Measurements from ENCODE around the gene CPTP. TPM values are rescaled to one million over a fixed set of nuclear protein-coding genes. Genes with fewer than 3 reads are reported as not detected.

Gene CPTP
- total RNA-seq, 1 experiment from 2014 or later = 22.2 TPM

- in situ Hi-C loops (cut with HindIII; ENCODE audit: low pct_unique_long_range_greater_than_20kb, low sequenced_read_pairs) = no loop called here
- DNase-seq (ENCODE audit: low read depth, low spot score) = no peak
These were observed 21.6 kb upstream of the CPTP start for GRCh38 chr1:1302951-1303509.

GRCh38 chr1:1303736-1304135 lies 20.9 kb upstream of the CPTP start:
- DNase-seq (ENCODE audit: low read depth, low spot score) = no peak
- in situ Hi-C loops (cut with HindIII; ENCODE audit: low pct_unique_long_range_greater_than_20kb, low sequenced_read_pairs) = no loop called here

GRCh38 chr1:1304331-1305299 lies 20.0 kb upstream of the CPTP start:
- DNase-seq (ENCODE audit: low read depth, low spot score) = peak; percentile 74
- in situ Hi-C loops (cut with HindIII; ENCODE audit: low pct_unique_long_range_greater_than_20kb, low sequenced_read_pairs) = no loop called here

GRCh38 chr1:1305300-1306069 lies 19.1 kb upstream of the CPTP start:
- in situ Hi-C loops (cut with HindIII; ENCODE audit: low pct_unique_long_range_greater_than_20kb, low sequenced_read_pairs) = no loop called here
- no peak for DNase-seq (ENCODE audit: low read depth, low spot score)

GRCh38 chr1:1306070-1306660 lies 18.4 kb upstream of the CPTP start:
- no peak for DNase-seq (ENCODE audit: low read depth, low spot score)
- in situ Hi-C loops (cut with HindIII; ENCODE audit: low pct_unique_long_range_greater_than_20kb, low sequenced_read_pairs) = no loop called here

- DNase-seq (ENCODE audit: low read depth, low spot score) = no peak
- in situ Hi-C loops (cut with HindIII; ENCODE audit: low pct_unique_long_range_greater_than_20kb, low sequenced_read_pairs) = no loop called here
These were observed 17.8 kb upstream of the CPTP start for GRCh38 chr1:1306661-1307260.

GRCh38 chr1:1307261-1307922 lies 17.2 kb upstream of the CPTP start:
- in situ Hi-C loops (cut with HindIII; ENCODE audit: low pct_unique_long_range_greater_than_20kb, low sequenced_read_pairs) = no loop called here

GRCh38 chr1:1307923-1308755 lies 16.5 kb upstream of the CPTP start, which contains the start of the genes ACAP3 and PUSL1:
ACAP3 (minus strand) TSS chr1:1307930; CDS start chr1:1307815, 115 bp downstream.
PUSL1 (plus strand) TSS chr1:1308597; CDS start chr1:1308644, 47 bp downstream.
- DNase-seq (ENCODE audit: low read depth, low spot score) = peak; percentile 81
- in situ Hi-C loops (cut with HindIII; ENCODE audit: low pct_unique_long_range_greater_than_20kb, low sequenced_read_pairs) = no loop called here

More at GRCh38 chr1:1307261-1307922, 17.2 kb upstream of the CPTP start:
- DNase-seq (ENCODE audit: low read depth, low spot score) = no peak

- in situ Hi-C loops (cut with HindIII; ENCODE audit: low pct_unique_long_range_greater_than_20kb, low sequenced_read_pairs) = no loop called here
- DNase-seq (ENCODE audit: low read depth, low spot score) = no peak
These were observed 15.8 kb upstream of the CPTP start for GRCh38 chr1:1308756-1309250.

- no peak for DNase-seq (ENCODE audit: low read depth, low spot score)
- in situ Hi-C loops (cut with HindIII; ENCODE audit: low pct_unique_long_range_greater_than_20kb, low sequenced_read_pairs) = no loop called here
These were observed 15.1 kb upstream of the CPTP start for GRCh38 chr1:1309251-1310108.

- DNase-seq (ENCODE audit: low read depth, low spot score) = no peak
- in situ Hi-C loops (cut with HindIII; ENCODE audit: low pct_unique_long_range_greater_than_20kb, low sequenced_read_pairs) = no loop called here
These were observed 14.6 kb upstream of the CPTP start for GRCh38 chr1:1310109-1310385.

GRCh38 chr1:1310476-1311053 lies 14.0 kb upstream of the CPTP start:
- in situ Hi-C loops (cut with HindIII; ENCODE audit: low pct_unique_long_range_greater_than_20kb, low sequenced_read_pairs) = no loop called here

GRCh38 chr1:1311107-1312104 lies 13.2 kb upstream of the CPTP start:
- DNase-seq (ENCODE audit: low read depth, low spot score) = no peak
- in situ Hi-C loops (cut with HindIII; ENCODE audit: low pct_unique_long_range_greater_than_20kb, low sequenced_read_pairs) = no loop called here

More at GRCh38 chr1:1310476-1311053, 14.0 kb upstream of the CPTP start:
- no peak for DNase-seq (ENCODE audit: low read depth, low spot score)

Measured in SK-MEL-5 (cell line).